ENCODE measurements around the gene FGD5. TPM values are rescaled to one million over a fixed set of nuclear protein-coding genes. Genes with fewer than 3 reads are reported as not detected.

Gene FGD5
- polyA plus RNA-seq, 1 of the 3 experiments (the other 2 are of a cell fraction), result not detected

GRCh38 chr3:14921811-14922705 lies 103.3 kb downstream of the FGD5 start (continued):
- TF ChIP-seq CTCF (IDR thresholded peaks at IDR 0.05), result no peak
- no peak for TF ChIP-seq NRF1 (IDR thresholded peaks at IDR 0.05; ENCODE audit: low read depth, low read length)
- no peak for TF ChIP-seq TAF1 (IDR thresholded peaks at IDR 0.05; ENCODE audit: borderline replicate concordance, low read depth, low read length)
- no peak for TF ChIP-seq SIN3A (IDR thresholded peaks at IDR 0.05; ENCODE audit: borderline replicate concordance, low read depth, low read length)
- TF ChIP-seq REST (IDR thresholded peaks at IDR 0.05; ENCODE audit: low read depth, low read length), result no peak
- TF ChIP-seq USF1 (IDR thresholded peaks at IDR 0.05; ENCODE audit: borderline replicate concordance, low read depth), result no peak

GRCh38 chr3:14922863-14923262 lies 104.1 kb downstream of the FGD5 start:
- Histone ChIP-seq H3K27ac (ENCODE audit: low read depth in 2 of 2, low read length in 1 of 2) (no peak overlapping the region), H3K4me3 (ENCODE audit: low read depth in 2 of 2, low read length in 1 of 2) (no peak overlapping the region), H2AFZ (ENCODE audit: low read depth) (no peak overlapping the region), H3K9me2 (no peaks in the 10 kb centered on the region), H3K36me3 (replicated peaks in 1 of 2; ENCODE audit: control insufficient read depth in 1 of 2, insufficient read depth in 2 of 2, low read length in 1 of 2) (no peaks in the 10 kb centered on the region), H3F3A (replicated peaks; ENCODE audit: insufficient read depth) (no peaks in the 10 kb centered on the region), H3K79me2 (ENCODE audit: insufficient read depth) (no peaks in the 10 kb centered on the region), H3K4me2 (no peak overlapping the region), H3K4me1 (ENCODE audit: control insufficient read depth in 1 of 2, insufficient read depth in 2 of 2, low read depth in 1 of 2, low read length in 1 of 2) (peaks cover 0 to 23% of the 10 kb centered on the region in 2 experiments; a peak in 1 of 4 replicates), H3K27me3 (ENCODE audit: insufficient read depth) (no peaks in the 10 kb centered on the region), H3K9me3 (no peaks in the 10 kb centered on the region), H3K9ac (no peak overlapping the region), H4K20me1 (ENCODE audit: insufficient read depth) (no peaks in the 10 kb centered on the region)
- 86% methylated on average over 11 of the region's 13 CpGs for WGBS (ENCODE audit: low lambda C conversion rate)
- no peak for DNase-seq
- CTCF ChIA-PET, result interaction anchor here (1.1 to 11.1 kb wide), 8 partner anchors 10 to 414 kb away, joined by 3 to 202 read pairs (median 4); partner anchors contain the start of gene C3orf20
- no peak for TF ChIP-seq USF1 (IDR thresholded peaks at IDR 0.05; ENCODE audit: borderline replicate concordance, low read depth)
- TF ChIP-seq GABPA (IDR thresholded peaks at IDR 0.05; ENCODE audit: low read depth), result no peak
- TF ChIP-seq POLR2AphosphoS5 (IDR thresholded peaks at IDR 0.05; ENCODE audit: low read depth, low read length), result no peak
- POLR2A ChIA-PET, result no interaction called here

All from SK-N-SH (cell line).